SK-N-MC (cell line): ENCODE data around the gene ASPHD1.

ENCODE experiments used
- EZH2 ChIP-seq: fragments of 200-600 bp; sonication (generic); IDR thresholded peaks from one replicate; pipeline ENCODE4 v1.6.1; 2017; ENCODE audit warnings: antibody characterized with exemption
- FOXP2 ChIP-seq: optimal IDR thresholded peaks from 2 replicates; pipeline ENCODE3; 2011; ENCODE audit warnings: mild to moderate bottlenecking, moderate library complexity; ENCODE audit not compliant: insufficient read depth; ENCODE audit errors: extremely low read length, control extremely low read depth
- POLR2AphosphoS5 ChIP-seq: IDR thresholded peaks from 2 replicates; pipeline ENCODE4 v1.6.1; 2012; ENCODE audit warnings: mild to moderate bottlenecking, low read depth, low read length, borderline replicate concordance

DNA sequence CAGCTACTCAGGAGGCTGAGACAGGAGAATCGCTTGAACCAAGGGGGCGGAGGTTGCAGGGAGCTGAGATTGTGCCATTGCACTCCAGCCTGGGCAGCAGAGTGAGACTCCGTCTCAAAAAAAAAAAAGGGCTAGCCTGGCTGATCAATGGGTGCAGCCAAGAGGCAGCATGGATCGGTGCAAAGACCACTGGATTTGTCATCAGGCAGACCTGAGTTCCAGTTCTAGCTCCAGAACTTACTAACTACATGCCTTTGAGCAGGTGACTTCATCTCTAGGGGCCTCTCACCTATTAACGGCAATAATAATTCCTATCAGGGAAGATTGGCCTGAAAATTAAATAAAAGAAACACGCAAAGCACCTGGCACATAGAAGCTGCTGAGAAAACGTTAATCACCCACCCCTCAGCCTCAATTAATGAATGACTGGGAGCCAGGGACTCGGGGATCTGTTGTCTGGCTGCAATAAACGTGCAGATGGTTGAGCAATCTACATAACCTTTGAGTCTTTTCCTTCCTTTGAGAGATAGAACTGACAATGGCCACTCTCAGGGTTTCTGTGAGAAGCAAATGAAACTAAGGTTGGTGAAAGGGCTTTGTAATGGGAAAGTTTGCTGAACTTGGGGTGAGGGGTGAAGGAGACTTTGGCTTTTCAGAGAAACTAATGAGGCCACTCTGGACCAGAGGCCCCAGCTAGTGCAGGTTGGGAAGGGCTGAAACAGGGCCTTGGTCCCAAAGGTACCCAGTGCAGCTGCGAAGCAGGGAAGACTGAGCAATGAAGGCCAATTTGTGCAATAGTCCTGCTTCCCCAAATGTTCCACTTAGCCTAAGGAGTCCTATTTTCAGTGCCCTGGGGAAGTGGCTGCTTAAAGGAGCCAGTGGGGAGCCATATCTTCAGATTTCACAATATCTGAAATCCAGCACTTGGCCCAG is 8.5 kb upstream of the ASPHD1 start:
- TF ChIP-seq EZH2, result no peak
- no peak for TF ChIP-seq POLR2AphosphoS5
- TF ChIP-seq FOXP2, result no peak
